Measurements from ENCODE around the gene TMEM91.
"Not testable (repeated sequence)": the region's sequence is repeated elsewhere in the genome, so short reads cannot be mapped to it uniquely, and the experiment has no call there.

TMEM91 gene

GRCh38 chr19:41403181-41403970, 27.0 kb downstream of the TMEM91 start:
- no peak for DNase-seq (ENCODE audit: low read depth)
- no peak overlapping the region for H3K4me3 ChIP-seq (ENCODE audit: low read length)
- TF ChIP-seq CTCF (conservative IDR thresholded peaks at IDR 0.05; ENCODE audit: low read length): no peak

- no peak for TF ChIP-seq CTCF (conservative IDR thresholded peaks at IDR 0.05; ENCODE audit: low read length)
- no peak for DNase-seq (ENCODE audit: low read depth)
- no peak overlapping the region for H3K4me3 ChIP-seq (ENCODE audit: low read length)
Observed at GRCh38 chr19:41405776-41406175, 29.4 kb downstream of the TMEM91 start.

- no peak for DNase-seq (ENCODE audit: low read depth)
- no peak for TF ChIP-seq CTCF (conservative IDR thresholded peaks at IDR 0.05; ENCODE audit: low read length)
- no peak overlapping the region for H3K4me3 ChIP-seq (ENCODE audit: low read length)
Observed at GRCh38 chr19:41407271-41407670, 30.9 kb downstream of the TMEM91 start.

GRCh38 chr19:41408256-41408655, 31.9 kb downstream of the TMEM91 start:
- no peak overlapping the region for H3K4me3 ChIP-seq (ENCODE audit: low read length)
- no peak for TF ChIP-seq CTCF (conservative IDR thresholded peaks at IDR 0.05; ENCODE audit: low read length)
- DNase-seq (ENCODE audit: low read depth): no peak

GRCh38 chr19:41408846-41409245, 32.5 kb downstream of the TMEM91 start:
- H3K4me3 ChIP-seq (ENCODE audit: low read length); DNase-seq (ENCODE audit: low read depth): not testable (repeated sequence)

GRCh38 chr19:41409288-41409687, 33.0 kb downstream of the TMEM91 start:
- peak; percentile 44 for DNase-seq (ENCODE audit: low read depth)
- no peak overlapping the region for H3K4me3 ChIP-seq (ENCODE audit: low read length)

GRCh38 chr19:41410336-41411054, 34.2 kb downstream of the TMEM91 start:
- DNase-seq (ENCODE audit: low read depth): no peak
- no peak overlapping the region for H3K4me3 ChIP-seq (ENCODE audit: low read length)
- no peak for TF ChIP-seq CTCF (conservative IDR thresholded peaks at IDR 0.05; ENCODE audit: low read length)

More at GRCh38 chr19:41409288-41409687, 33.0 kb downstream of the TMEM91 start:
- no peak for TF ChIP-seq CTCF (conservative IDR thresholded peaks at IDR 0.05; ENCODE audit: low read length)

Measured in AG10803 (cell line).